GM20431 (cell line): ENCODE measurements around the gene SMARCA2.

Experiments
- in situ Hi-C: fragments of 300-500 bp; cut with MseI, MboI; formaldehyde crosslinking; loops from one replicate; pipeline ENCODE4 v1.15.0; 2020; ENCODE audit warnings: low sequenced_read_pairs; ENCODE audit not compliant: unreplicated experiment

The SMARCA2 gene

DNA sequence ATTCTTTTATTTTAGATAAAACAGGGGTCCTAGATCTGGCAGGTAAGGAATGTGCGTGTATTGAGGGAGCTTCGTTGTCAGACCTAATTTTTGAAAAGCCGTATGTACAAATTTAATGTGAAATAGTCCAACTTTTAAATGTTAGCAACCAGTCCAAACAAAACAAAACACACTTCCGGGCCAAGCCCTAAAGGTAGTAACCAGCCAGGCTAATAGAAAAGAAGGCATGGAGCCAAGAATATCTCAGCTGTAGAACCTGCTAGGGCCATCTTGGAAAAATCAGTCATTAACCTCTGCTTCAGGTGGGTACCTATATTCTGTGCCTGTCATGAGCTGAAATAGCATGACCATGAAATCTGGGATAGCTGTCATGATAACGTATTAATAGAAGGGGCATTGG lies 71.0 kb downstream of the SMARCA2 start:
- in situ Hi-C loops: loop anchor here (25.0 kb wide), 2 partner anchors 149 to 374 kb away; no protein-coding TSS in a partner anchor

DNA sequence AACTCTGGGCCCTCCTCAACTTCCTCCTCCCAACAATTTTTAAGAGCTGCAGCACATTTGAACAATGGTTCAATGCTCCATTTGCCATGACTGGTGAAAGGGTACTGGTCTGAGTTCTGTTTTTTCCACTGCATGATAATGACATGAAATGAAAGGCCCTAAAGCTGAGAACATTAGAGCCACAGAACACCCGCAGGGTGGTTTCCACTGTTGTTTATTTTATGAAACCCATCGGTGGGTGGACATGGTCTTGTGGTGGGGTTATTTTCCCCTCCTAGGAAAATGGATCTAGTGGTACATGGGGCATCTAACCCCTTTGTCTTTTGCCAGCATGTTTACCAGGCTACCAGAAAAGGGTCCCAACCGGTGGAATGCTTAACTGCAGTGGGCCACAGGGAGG lies 71.8 kb downstream of the SMARCA2 start:
- in situ Hi-C loops: loop anchor here (25.0 kb wide), 2 partner anchors 150 to 375 kb away; no protein-coding TSS in a partner anchor

DNA sequence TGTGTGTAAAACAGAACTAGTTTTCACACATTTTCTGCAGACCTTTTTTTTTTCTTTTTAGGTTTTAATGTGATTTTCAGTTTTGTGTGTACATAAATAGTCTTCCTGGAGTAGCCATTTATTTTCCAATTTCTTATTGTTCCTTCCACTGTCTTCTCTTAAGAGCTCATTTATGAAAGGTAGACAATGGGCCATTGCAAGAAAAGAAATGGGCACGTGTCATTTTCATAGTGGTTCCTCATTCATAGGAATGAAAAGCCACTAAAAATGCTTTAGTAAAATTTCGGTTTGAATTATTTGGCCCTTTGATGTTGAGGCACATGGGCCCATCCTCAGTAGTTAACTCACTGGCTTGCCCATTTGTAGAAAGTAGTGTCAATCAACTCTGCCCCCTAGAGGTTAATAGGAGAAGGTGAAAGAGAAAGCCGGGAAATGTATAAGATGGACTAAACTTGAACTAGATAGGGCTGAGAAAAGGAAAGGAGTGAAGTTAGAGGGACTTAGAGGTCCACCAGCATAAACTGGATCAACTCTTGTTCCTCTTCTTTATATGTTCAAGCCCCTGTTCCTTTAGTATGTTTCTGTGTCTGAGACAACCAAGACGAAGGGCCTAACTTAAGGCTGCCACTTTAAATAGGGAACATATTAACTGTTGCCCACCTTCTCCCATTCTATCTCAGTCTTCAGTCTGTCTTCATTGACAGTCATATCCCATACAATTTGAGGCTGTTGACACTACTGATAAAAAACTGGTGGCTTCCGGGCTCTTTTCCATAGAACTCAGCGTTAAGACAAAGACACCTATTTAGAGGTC lies 72.6 kb downstream of the SMARCA2 start:
- in situ Hi-C loops: loop anchor here (25.0 kb wide), 2 partner anchors 150 to 375 kb away; no protein-coding TSS in a partner anchor

DNA sequence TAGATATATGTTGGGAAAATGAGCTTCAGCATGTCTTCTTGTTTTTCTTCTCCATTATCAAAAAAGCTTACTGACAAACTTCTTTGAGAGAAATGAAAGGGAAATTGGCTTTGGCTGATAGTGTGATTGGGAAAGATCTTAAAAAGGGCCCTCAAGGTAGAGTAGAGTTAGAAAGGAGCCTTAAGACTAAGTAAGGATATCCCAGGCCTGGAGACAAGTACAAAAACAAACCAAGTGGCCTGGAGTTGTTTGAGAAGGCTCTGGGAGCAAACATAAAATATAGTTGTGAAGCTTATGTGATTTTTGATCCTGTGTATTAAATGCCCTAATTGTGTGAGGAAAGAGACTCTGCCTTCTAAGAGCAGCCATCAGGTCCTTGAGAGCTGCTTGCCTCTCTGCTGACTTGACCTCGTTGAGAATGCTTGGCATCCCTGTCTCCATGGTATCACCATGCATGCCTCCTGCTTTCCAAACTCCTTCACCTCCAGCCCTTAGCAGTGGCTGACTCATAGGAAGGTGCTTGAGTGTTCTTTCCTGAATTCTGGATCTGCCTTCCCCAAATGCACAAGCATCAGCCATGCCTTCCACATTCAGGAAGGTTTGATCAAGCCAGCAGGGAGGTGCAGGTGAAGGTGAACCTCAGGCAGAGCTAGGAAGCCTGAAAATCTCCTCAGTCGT lies 78.9 kb downstream of the SMARCA2 start:
- in situ Hi-C loops: loop anchor here (25.0 kb wide), 2 partner anchors 157 to 382 kb away; no protein-coding TSS in a partner anchor

DNA sequence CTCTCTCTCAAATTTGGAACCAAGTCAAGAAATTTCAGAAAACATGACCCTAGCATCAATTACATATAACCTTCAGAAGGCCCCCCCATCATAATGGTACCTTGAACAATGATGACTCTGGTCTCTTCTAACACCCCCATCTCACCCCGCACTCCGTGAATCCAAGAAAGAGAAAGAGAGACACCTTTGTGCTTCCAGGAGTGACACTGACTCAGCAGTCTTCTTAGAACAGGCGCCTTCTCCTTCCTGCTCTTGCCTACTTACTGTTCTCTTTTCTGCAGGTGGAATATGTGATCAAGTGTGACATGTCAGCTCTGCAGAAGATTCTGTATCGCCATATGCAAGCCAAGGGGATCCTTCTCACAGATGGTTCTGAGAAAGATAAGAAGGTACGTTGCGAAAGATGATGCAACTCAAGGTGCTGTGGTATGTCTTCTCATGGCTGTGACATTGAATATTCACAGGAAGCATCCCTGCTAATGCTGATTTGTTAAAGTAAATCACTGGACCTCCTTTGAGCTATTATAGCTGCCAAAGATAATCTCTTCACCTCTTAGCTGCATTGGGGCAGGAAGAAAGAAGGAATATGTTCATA lies 81.3 kb downstream of the SMARCA2 start:
- in situ Hi-C loops: loop anchor here (25.0 kb wide), 2 partner anchors 159 to 384 kb away; no protein-coding TSS in a partner anchor

DNA sequence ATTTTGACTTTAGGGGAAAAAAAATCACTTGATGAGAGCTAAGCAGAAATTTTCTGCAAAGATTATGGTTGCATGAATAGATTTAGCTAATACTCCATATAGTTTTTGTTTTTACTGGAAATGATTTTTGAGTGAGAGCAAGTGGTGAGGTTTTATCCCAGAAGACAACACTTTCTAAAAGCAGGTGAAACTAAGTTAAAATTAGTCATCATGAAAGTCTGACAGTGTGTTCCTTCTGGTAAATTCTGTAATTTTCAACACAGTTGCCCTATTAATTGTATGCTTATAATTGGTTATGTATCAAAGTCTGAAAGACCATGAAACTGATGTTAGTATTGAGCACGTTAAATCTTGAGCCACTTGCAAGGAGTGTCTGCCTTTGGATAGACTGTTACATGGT lies 91.5 kb downstream of the SMARCA2 start:
- in situ Hi-C loops: no loop called here

DNA sequence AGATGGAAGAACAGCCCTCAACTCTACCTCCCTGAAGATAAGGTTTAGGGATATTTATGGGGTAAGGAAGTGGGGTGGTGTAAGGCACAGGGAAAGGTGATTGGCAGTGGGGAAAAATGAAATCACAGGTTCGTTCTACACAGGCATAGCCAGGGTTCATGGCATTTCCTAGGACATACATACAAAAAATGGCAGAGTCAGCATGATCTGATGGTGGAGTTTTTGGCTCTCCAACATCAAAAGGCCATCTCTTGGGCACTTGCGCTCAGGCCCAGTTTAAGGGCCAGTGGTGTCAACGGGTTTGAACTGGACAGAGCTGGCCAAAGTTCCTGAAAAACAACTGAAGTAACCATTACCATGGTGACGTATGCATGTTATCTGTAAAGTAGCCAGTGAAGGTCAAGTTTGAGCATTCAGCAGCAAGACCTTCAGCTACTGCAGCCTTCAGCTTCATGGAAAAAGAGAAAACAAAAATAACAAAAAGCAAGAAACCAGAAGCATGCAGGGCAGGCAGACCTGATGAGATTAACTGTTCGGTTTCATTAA lies 92.8 kb downstream of the SMARCA2 start:
- in situ Hi-C loops: no loop called here

DNA sequence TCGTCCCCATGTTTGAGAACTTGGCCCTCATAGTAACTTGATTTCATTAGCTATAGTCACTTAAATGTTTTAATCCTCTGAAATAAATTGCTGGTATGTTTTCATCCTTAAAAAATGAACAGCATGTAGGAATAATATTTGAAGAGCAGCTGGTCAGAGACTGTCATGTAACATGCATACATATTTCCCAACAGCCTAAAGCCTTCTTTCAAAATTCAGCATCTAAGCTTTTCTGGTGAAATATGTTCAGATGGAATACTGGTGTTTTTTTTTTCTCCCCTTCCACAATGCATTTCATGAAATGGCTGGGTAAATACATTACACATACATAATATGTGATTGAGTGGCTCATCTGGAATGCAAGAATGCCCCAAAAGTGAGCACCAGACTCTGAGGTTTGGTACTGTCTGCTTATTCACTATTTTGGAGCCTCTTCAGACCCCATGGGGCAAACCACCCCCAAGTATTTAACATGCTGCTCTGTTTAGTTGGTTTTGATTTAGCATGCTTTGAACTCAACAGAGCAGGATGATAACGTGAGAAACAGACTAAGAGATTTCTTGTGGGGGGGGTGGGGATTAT lies 94.0 kb downstream of the SMARCA2 start:
- in situ Hi-C loops: no loop called here

DNA sequence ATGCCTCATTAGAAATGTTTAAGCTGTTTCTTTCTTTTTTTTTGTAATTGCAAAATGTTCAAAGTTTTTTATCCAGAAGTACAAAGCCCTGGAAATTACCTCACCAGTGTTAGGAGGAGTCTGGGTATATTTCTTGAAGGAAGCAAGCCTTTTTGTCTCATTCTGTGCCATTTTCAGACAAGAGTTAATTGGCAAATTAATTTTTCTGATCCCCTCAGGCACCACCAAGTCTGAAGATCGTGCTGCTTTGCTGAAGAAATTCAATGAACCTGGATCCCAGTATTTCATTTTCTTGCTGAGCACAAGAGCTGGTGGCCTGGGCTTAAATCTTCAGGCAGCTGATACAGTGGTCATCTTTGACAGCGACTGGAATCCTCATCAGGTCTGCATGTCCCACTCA lies 94.9 kb downstream of the SMARCA2 start:
- in situ Hi-C loops: no loop called here

DNA sequence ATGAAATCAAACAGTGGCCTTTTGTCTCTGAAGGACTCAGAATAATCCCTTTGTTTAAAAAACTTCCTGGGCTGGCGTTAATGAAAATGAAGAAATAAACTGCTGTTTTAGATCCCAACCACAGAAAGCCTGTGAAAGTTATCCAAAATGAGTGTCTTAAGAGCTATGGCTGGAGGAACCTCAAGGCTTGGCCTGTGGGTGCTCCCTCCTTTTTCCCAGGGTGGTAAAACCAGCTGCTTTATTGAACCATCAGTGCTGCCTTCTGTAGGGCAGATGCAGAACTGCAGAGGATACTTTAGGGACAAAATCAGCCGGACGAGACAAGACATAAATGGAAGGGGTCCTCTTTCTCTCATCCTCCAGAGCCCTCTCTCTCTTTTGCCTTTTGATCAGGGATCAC lies 100.9 kb downstream of the SMARCA2 start:
- in situ Hi-C loops: no loop called here

DNA sequence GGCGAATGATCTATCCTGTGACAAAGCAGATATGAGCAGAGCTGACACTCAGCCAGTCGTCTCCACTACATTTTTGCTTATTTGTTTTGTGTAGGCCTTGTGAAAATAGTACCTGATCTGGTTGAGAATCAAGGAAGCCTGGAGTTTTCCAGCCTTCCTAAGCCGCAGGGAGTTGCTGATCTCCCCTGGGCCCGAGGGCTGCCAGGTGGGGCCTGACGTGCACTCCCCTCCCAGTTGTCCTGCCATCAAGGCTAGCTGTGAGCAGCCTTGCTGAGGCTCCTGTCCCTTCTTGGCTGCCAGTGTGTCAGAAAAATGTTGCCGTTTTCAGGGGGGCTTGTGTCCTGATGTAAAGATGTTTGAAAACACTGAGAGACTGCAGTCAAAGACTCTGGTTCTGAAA lies 102.4 kb downstream of the SMARCA2 start:
- in situ Hi-C loops: no loop called here

DNA sequence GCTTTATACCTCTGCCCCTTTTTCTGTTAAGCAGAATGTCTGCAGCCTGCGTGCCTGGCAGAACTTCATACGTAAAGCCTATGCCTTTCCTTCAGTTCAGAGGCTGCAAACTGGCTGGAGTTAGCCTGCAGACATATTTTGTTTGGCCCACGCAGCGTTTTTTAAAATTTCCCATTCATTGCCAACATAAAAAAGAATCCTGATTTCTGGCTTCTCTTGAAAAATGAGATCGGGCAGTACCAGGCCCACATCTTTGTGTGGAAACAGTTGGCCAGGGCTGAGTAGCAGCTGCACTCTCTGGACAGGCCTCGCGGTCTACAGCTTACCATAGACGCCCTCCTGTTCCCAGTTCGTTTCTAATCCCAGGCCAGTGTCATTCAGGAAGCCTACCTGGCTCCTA lies 104.4 kb downstream of the SMARCA2 start:
- in situ Hi-C loops: no loop called here

DNA sequence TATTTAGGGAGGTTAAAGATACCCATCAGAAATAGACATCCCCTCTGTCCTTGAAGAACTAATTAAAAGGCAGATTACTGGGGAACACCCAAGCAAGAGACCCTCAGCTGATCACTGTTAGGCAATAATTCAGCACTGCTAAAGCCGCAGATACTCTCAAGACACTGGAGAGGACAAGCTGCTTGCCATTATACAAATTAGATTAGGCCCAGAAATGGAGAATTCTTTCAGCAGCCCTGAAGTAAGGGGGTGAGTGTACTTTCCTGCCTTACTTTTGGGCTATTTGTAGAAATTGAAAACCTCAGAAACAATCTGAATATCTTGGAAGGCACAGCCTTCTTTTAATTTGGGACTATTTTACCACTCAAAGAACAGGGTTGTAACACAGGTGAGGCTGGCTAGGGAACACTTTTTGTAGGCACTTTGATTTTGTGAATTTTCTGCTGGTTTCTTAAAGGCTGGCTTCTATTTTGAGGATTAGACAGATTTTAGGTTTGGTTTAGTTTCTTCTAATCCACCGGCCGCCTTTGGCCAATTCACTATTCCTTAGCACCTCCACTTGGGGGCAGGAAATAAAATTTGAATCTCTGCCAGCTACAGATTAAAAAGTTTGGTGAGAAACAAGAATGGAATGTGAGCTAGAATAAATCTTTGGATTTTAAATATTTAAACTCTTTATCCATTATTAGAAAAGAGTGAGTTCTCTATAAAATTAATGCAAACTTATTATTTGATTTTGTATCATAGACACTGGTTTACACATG lies 106.0 kb downstream of the SMARCA2 start:
- in situ Hi-C loops: no loop called here

DNA sequence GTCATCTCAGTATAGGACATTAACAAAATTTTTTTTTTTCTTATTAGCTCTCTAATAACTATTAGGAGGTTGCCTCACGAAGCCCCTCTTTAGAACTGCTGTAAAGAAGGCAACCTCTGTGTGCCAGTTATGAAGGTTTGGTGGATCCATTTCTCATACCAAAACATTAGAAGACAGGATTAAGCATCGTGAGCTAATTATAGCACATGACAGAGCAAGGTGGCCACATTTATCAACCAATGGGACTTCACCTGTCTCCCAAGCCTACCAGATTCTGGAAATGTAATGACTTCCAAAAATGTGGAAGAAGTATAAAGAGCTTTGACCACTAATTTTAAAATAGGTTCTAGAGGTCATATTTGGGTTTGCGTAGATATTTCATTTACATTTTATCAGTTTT lies 107.2 kb downstream of the SMARCA2 start:
- in situ Hi-C loops: no loop called here

DNA sequence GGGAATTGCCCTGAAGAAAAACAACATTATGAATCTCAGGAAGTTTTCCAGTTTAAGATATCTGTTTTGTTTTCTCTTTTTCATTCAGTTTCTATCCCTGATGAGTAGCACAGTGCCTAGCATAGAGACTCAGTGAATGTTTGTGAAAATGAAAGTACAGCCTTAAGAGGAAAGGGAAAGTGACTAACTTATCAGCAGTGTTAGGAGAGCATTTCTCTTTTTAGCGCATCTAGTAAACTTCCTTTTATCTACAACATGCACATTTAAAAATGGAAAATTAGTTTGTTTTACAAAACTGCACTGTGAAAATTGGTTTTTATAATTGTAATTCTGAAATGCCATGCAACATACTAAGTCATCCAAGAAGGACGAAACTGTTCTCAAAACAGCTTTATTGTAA lies 110.8 kb downstream of the SMARCA2 start:
- in situ Hi-C loops: no loop called here

DNA sequence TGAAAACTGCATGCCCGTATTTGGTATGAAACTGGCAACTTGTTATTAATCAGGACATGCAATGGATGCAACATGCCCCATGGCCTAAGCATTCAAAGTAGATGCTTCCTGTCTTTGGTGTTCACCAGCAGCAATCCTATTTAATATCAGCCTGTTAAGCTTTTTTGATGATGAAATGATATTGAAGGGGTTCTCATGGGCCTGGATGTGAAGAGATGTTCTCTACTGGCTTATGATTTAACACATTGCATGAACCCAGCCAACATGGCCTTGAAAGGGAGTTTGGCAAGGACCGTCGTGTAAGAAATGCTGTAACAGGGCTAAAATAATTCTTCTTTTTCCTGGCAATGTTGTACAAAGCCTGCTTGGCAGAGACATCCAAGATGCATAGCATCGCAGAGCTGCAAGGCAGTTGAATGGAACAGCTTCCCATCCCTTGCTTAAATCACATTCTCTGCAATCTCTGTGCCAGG lies 111.2 kb downstream of the SMARCA2 start:
- in situ Hi-C loops: no loop called here

DNA sequence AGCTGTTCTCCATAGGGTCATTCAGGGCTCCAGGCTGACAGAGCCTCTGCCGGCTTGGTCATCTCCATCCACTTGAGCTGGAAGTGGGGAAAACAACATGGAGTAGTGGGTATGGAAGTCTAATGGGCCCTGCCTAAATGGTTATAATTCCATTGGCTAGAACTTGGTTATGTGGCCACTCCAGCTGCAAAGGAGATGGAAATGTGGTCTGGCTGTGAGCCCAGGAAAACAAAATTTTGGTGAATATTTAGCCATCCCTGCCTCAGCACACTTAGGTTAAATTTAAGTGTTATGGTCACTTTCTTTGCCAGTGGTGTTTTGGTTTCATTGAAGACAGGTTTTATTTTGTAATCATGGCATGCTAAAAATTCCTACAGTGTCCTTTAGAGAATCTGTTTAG lies 112.3 kb downstream of the SMARCA2 start:
- in situ Hi-C loops: no loop called here

DNA sequence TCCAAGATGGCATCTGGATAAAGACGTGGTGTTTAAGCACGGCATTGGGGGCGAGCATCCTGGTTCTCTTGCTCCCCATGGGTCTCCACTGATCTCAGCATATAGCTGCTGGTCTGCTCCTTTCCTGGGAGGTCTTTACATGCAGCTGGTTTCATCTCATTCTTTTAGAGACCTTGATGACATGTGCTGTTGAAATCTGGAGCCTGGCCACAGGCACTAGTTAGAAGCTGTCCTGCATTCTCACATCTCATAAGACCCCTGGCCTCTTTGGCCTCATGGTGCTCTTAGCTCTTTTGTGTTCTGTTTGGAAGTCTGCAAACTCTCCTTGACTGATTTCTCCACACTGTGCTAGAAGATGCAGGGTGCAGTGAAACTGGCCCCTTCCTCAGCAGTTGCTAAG lies 113.0 kb downstream of the SMARCA2 start:
- in situ Hi-C loops: no loop called here

DNA sequence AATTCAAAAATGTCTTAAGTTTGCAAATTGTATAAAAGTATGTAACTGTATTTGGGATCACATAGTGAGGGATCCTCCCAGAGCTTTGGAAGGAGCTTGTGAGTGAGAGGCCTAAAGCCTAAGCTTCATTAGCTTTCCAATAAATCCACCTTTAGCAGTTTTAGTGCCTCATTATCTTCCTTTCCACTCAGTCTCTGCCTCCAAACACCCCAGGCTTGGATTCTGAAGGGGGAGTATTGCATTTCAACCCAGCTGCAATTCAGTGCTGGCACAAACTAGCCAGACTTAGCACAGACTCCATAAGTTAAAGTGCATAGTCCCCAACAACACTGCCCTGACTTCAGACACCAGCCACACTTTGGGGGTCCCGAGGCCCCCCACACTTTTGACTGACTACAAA lies 113.5 kb downstream of the SMARCA2 start:
- in situ Hi-C loops: no loop called here
